Ramos (cell line): ENCODE data around the gene ENTPD3.

Experiments
- in situ Hi-C: fragments of 300-500 bp; cut with MboI; formaldehyde crosslinking; loops from one replicate; pipeline ENCODE4 v1.14.3; 2022; ENCODE audit warnings: low sequenced_read_pairs; ENCODE audit not compliant: unreplicated experiment

Gene ENTPD3

DNA sequence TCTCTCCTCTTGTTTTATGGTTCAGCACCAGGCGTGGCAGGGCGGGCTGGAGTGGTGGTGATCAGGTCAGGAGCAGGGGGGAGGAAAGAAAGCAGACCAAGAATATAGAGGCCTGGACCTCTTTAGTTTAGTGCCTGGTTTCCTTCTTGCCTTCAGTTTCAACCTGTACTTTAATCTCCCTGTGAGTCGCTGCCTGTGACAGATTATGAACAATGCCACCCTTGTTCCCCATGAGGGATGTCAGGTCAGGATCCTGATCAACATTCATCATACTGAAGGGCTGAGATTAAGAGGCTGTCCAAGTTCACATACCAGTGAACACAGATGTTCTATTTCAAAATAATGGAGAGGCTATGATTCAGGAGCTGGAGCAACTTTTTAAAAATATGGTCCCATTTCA is 11.4 kb downstream of the ENTPD3 start:
- in situ Hi-C loops = no loop called here

DNA sequence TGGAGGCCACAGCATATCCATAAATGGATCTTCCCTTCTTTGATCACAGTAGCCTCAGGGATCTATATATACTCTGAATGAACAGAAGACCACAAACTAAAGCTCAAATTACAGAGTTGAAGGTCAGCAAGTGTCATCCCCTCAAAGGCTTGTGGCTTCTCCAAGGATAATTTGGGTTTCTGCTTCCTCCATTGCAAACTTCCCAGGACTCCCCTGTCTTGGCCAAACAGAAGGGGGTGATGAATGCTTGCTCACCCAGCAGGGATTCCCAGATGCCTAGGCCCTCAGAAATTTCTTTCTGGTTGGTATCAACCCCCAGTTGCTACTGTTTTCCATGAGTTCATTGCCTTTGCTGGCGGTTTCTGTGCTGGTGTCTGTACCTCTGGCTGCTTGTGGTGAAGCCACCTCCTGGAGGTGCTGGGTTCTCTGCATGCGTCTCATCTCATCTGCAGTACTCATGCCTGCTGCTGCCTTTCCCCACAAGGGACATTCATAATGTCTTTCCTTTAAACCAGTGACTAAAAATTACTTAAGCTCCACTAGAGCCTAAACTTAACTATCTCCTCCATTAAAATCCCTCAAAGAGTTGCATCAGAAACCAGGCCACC is 17.7 kb downstream of the ENTPD3 start:
- in situ Hi-C loops = no loop called here

DNA sequence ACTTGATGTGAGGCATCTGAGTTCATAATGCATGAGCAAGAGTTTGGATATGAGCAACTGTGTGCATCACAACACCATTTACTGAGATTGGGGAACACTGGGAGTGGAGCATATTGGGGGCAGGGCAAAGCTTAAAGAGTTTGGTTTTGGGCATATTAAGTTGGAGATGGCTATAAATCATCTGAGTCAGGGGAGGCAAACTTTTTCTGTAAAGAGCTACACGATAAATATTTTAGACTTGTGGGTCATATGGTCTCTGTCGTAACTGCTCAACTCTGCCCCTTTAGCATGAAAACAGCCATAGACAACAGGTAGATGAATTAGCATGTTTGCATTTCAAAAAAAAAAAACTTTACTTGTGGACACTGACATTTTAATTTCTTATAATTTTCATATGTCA is 20.0 kb downstream of the ENTPD3 start:
- in situ Hi-C loops = no loop called here

DNA sequence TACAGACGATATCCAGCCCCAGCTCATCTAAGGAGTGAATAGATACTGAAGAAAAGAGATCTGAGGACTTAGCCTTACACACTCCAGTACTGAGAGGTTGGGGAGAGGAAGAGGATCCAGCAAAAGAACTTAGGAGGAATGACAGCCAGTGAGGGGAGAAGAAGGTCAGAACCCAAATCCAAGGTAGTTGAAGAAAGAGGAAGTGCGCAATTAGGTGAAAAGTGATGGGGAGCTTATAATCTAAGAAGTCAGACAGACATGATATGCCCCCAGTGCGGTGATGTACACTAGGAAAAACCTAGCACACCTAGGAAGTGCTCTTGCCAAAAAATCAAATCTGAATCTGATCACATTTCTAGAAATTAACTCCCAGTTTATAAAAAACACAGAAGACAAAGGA is 20.6 kb downstream of the ENTPD3 start:
- in situ Hi-C loops = no loop called here

DNA sequence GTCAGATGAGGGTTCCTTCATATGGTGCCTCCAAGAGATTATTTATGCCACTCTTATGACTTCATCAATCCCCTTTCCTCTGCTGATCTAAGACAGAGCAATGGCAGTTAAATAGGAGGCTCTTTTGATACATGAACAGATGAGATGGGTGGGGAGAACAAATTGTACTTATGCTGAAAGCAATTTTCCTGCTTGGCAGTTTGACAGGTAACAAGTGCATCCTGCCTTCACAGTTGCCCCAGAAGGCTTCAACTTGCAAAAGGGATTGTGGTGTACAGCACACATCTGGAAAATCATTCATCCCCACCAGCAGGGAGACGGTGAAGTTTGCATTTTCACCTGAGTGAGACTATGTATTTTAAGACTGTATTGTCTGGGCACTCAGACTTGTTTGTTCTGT is 27.3 kb downstream of the ENTPD3 start:
- in situ Hi-C loops = no loop called here

DNA sequence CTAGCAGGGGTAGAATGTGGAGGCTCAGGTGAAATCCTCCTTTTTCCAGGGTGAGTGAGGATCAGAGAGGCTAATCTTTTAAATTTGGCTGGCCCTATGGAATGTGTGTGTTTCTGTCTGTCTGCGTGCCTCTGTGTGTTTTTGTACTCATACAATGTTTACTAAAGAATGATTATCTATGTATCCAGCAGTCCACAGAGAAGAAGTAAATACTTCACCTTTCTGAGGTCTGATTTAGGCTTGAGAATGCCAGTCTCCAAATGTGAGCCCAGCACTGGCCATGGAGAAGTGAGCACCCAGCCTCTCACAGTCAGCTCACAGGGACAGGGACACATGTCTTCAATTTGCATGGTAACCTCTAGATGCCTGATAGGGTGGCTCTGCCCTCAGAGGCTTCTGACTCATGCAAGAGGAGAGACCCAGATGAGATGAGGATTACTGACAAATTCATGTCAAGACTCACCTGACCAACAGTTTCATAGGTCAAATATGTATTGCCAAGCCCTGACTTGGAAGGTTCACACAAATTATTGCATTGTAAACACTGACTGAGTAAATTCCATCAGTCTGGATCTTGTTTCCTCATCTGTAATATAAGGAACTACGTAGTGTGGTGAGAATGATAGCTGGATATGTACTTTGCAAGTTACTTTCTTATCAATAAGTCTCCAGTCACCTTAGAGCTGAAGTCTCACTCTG is 31.0 kb downstream of the ENTPD3 start:
- in situ Hi-C loops = no loop called here

DNA sequence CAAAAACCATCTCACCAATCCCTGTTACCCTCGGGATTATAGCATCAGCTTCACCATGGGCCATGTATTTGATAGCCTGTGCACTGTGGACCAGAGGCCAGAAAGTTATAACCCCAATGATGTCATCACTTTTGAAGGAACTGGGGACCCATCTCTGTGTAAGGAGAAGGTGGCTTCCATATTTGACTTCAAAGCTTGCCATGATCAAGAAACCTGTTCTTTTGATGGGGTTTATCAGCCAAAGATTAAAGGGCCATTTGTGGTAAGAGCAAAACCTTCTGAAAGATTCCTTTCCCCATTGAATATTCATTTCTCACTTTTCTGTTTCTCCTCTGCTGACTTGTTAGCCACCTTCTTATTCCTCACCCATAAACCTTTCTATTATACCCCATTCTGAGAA is 35.9 kb downstream of the ENTPD3 start:
- in situ Hi-C loops = no loop called here

DNA sequence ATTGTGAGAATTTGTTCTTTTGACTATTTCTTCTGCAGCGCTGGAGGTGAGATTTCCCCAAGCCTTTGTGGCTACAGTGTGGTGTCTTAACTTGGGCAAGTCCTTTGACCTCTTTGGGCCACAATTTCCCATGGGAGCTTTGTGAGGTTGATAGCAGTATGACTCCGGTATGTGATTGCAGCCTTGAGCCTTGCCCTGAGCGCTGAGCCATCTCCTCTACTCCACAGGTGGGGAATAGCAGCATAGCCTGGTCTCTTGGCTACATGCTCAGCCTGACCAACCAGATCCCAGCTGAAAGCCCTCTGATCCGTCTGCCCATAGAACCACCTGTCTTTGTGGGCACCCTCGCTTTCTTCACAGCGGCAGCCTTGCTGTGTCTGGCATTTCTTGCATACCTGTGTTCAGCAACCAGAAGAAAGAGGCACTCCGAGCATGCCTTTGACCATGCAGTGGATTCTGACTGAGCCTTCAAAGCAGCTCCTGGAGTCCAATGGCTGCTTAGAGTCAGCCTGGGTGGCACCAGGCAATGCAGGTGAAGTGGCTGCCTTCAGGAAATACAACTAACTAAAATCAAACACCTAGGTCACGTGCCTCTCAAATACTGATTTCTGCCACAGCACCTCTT is 40.2 kb downstream of the ENTPD3 start:
- in situ Hi-C loops = no loop called here

DNA sequence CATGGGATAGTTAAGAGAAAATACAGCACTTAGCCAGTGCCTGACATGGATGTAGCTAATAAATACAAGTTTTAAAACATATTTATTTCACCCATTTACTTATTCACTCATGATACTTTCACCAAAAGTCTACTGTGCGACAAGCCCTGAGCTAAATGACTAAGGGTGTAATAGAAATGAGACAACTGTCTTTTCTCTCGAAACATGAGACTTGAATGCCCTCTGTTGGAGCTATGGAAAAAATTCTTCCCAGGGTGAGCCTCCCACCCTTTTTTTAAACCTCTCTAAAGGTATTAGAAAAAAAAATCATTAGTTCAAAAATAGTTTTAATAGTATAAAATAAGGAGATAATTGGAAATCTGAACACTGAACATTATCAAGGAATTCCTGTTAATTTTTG is 45.8 kb downstream of the ENTPD3 start:
- in situ Hi-C loops = no loop called here

DNA sequence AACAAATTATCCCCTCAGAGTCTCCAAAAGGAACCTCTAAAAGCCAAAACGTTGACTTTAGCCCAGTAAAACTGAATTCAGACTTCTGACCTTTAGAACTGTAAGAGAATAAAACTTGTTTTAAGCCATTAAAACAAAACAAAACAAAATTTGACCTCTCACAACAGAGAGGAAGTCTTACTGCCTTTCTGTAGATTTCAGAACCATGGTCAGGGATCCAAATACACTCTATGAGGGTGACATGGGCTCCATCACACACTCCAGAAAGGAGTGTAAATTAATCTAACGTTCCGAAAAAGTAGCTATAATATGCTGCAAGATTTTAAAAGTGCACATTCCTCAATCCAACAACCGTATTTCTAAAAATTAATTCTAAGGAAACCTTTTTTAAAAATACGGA is 50.9 kb downstream of the ENTPD3 start:
- in situ Hi-C loops = no loop called here

DNA sequence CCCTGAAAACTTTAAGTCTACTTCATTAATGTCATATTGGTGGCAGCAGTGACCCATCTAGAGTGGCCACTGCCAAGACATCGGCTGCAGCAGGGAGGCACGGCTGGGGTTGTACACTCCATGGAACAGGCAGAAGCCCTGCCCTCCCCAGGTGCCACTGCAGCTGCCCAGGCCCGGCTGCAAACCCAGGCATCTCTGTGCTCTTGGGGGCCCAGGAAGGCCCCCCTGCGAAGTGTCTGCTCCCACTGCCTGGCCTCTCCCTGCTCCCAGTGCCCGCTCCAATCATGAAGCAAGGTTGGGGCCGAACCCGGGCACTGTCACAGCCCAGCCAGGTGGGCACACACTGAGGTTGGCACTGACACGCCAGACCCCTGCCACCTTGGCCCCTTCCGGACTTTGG is 58.1 kb downstream of the ENTPD3 start:
- in situ Hi-C loops = no loop called here

DNA sequence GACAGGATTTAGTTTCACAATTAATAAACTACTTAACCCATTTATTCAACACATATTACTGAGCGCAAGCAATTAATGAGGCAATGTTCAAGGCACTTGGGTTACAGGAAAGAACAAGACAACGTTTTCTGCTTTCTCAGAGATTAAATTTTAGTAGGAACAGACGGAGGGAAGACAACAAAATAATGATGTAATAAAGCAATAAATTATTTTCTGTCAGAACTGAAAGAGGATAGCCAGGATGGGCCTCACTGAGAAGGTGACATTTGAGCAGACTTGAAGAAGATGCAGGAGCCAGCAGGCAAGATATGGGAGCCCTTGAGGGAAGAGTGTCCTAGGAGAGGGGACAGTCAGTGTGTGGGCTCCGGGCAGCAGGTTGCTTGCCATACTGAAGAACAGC is 58.9 kb downstream of the ENTPD3 start:
- in situ Hi-C loops = no loop called here

DNA sequence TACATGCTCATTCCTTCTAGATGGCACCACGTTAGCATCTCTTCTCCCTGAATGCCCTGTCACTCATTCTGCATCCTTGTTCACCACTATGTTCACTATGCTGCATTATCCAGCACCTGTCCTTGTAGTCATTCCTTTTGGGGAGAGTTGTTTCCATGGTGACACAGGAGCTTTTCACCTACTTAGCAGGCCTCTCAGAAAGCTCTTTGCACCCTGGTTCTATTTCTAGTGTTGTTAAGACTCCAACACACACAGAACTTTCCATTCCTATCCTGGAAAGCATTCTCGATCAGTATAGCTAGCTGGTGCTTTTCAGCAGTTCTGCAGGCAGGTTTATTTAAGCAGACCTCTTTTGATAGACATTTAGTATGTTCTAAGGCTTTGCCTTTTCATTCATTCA is 63.5 kb downstream of the ENTPD3 start:
- in situ Hi-C loops = loop anchor here (25.0 kb wide), 1 partner anchor 1038 kb away; the partner anchor contains the start of gene RPSA

DNA sequence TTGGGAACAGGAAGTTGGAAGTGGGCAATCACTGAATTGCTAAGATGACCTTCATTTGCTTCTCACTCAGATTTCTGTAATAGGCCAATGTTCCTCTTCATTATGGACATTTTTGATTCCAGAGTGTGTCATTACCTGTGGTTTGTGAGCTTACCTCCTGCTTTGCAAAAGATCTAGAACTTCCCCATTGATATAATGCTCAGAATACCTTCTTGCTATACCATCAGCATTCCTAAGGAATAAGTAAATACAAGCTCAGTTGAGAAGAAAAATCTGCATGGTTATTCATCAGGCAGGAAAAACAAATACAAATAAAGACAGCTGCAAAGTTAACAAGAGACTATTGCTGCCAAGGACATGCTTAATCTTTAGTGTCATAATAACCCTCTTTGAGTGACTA is 64.6 kb downstream of the ENTPD3 start:
- in situ Hi-C loops = loop anchor here (25.0 kb wide), 1 partner anchor 1039 kb away; the partner anchor contains the start of gene RPSA

DNA sequence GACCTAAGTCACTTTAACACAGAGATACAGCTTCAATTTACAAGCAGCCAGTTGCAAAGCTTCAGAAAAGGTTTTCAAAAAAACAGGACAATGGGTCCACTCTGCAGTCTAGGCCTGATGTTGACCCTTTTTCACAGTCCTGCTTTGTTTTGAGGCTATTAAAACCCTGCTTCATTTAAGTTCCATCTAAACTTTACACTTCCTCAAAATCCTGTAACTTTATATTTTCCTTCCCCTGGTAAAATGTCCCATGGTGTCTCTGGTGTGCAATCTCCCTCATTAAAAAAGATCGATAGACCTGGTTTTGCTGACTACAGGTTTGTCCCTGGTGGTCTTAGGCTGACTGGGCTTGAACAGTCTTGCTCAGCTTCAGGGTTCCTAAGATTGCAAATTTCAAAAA is 65.1 kb downstream of the ENTPD3 start:
- in situ Hi-C loops = loop anchor here (25.0 kb wide), 1 partner anchor 1040 kb away; the partner anchor contains the start of gene RPSA

DNA sequence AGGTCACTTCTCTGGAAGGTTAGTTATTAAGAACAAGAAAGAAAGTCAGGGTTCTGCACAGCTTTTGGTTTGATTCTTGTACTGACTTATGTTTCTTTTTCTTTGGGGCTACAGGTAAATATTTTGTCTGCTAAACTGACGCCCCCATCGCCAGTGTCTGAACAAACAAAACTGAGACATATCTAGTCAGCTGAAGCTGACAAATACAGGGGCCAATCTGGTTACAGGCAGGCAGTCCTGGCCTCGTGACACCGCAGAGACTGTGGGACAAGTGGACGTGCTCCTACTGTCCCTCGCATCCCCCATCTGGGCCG is 65.5 kb downstream of the ENTPD3 start:
- in situ Hi-C loops = loop anchor here (25.0 kb wide), 1 partner anchor 1040 kb away; the partner anchor contains the start of gene RPSA

DNA sequence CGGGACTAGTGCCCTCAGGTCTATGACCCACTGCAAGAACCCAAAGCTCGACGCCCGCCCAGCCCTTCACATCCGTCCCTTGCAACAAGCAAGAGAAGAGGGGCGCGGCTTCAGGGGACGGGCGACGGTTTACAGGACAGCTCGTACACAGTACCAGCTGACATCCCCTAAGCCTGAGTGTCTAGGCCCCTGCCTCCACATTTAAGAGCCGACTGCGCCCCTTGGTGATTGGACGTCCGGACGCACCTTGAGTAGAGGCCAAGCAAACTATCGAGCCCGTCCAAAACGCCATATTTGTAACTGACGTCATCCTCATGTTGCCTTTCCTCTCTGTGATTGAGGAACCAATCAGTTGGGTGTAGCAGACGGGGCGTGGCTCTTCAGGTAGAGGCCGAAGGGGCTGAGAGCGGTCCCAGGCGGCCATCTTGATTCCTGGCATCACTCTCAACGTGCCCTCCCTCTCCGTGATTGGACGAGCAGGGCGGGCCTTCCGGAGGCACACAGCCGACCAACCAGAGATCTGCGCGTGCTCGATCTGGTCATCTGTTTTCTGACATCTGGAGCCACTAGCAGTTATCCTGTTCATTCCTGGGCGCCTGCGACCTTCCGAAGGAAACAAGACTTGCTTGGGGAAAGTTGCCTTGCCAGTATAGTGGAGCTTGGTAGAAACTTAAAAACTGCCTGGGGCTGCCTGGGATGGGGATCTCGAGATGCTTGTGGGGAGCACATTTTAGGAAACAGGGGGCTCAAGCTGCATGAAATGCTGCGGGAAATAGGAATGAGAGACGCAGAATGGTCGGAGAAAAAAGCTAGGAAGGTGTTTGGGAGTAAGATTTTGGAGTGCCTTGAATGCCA is 66.1 kb downstream of the ENTPD3 start:
- in situ Hi-C loops = loop anchor here (25.0 kb wide), 1 partner anchor 1041 kb away; the partner anchor contains the start of gene RPSA

DNA sequence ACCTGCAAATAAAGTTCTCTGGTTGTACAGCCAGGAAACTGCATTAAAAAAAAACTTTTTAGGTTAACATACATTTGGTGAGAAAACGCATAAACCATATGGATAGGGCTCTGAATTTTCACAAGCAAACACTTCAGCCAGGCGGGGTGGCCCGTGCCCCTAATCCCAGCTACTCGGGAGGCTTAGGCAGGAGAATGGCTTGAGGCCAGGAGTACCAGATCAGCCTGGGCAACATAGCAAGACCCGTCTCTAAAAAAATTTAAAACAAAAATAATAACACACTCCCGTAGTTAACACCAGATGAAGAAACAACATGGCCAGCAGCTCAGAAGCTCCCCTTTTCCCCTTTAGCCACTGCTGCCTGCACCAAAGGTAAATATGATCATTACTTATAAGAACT is 66.9 kb downstream of the ENTPD3 start:
- in situ Hi-C loops = loop anchor here (25.0 kb wide), 1 partner anchor 1042 kb away; the partner anchor contains the start of gene RPSA

DNA sequence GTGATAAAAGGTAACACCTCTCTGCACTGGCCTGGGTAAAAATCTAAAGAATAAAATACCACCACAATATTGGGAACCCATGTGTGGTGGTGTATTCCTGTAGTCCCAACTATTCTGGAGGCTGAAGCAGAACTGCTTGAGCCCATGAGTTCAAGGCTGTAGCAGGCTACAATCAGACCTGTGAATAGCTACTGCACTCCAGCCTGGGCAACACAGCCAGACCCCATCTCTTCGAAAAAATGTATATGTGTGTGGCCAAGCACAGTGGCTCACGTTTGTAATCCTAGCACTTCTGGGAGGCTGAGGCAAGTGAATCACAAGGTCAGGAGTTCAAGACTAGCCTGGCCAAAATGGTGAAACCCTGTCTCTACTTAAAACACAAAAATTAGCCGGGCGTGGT is 68.3 kb downstream of the ENTPD3 start:
- in situ Hi-C loops = loop anchor here (25.0 kb wide), 1 partner anchor 1043 kb away; the partner anchor contains the start of gene RPSA

DNA sequence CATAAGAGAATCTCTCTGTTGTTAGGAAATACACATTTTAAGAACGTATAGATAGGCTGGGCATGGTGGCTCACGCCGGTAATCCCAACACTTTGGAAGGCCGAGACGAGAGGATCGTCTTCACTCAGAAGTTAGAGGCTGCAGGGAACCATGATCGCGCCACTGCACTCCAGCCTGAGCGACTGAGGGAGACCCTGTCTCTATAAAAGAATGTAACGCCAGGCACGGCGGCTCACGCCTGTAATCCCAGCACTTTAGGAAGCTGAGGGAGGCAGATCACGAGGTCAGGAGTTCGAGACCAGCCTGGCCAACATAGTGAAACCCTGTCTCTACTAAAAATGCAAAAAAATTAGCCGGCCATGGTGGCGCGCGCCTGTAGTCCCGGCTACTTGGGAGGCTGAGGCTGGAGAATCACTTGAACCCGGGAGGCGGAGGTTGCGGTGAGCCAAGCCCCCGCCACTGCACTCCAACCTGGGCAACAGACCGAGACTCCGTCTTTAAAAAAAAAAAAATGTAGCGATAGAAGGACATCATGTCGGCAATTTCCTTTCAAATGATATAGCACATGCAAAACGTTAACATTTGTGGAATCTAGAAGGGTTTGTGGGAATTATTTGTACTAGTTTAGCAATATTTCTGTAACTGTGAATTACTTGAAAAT is 69.4 kb downstream of the ENTPD3 start:
- in situ Hi-C loops = loop anchor here (25.0 kb wide), 1 partner anchor 1044 kb away; the partner anchor contains the start of gene RPSA
